K562 (cell line): ENCODE measurements around the gene PCDHGB5.

Experiments
- ATF7 ChIP-seq: fragments of 450-650 bp; IDR thresholded peaks from 2 replicates; pipeline ENCODE4 v1.7.1; 2014; ENCODE audit warnings: mild to moderate bottlenecking, moderate library complexity
- JUNB ChIP-seq: fragments of 450-650 bp; formaldehyde crosslinking; conservative IDR thresholded peaks from 2 replicates; pipeline ENCODE4 v1.4.0; 2020; ENCODE audit warnings: mild to moderate bottlenecking
- KAT2B ChIP-seq: IDR thresholded peaks from one replicate; pipeline ENCODE4 v1.6.1; 2012; ENCODE audit warnings: low read depth, mild to moderate bottlenecking, control low read depth, inconsistent platforms, low read length, moderate library complexity
- SMARCA4 ChIP-seq: fragments of 450-650 bp; IDR thresholded peaks from 2 replicates; pipeline ENCODE4 v1.6.1; 2016
- TAF1 ChIP-seq: IDR thresholded peaks from 2 replicates; pipeline ENCODE4 v1.6.1; 2011; ENCODE audit warnings: mild to moderate bottlenecking, low read length, moderate library complexity; ENCODE audit not compliant: insufficient read depth, control insufficient read depth, severe bottlenecking; ENCODE audit errors: extremely low read depth
- ZNF280A ChIP-seq: fragments of 450-650 bp; IDR thresholded peaks from 2 replicates; pipeline ENCODE4 v1.6.1; 2018; ENCODE audit warnings: mild to moderate bottlenecking, low read depth; ENCODE audit not compliant: partially characterized antibody

GRCh38 chr5:141382469-141383294, 15.1 kb upstream of the PCDHGB5 start, which contains the start of gene PCDHGA7:
- TF ChIP-seq ATF7 (no peak), JUNB (no peak), KAT2B (no peak), SMARCA4 (no peak), TAF1 (no peak), ZNF280A (no peak)
